BJ (cell line): ENCODE data around the gene CNOT6L. TPM values are rescaled to one million over a fixed set of nuclear protein-coding genes. Genes with fewer than 3 reads are reported as not detected.

ENCODE experiments used
- CTCF ChIA-PET: fragments of 350-600 bp; formaldehyde crosslinking; extraction: SDS; loops from one replicate; lab custom pipeline; 2021; ENCODE audit warnings: antibody characterized with exemption, inconsistent platforms; lab: Yijun Ruan, JAX
- POLR2A ChIA-PET: fragments of 300-600 bp; sonication (Branson Sonifier 250); formaldehyde crosslinking; extraction: SDS; loops from one replicate; lab custom pipeline; 2021; ENCODE audit warnings: antibody characterized with exemption; lab: Charles Lee
- DNase-seq: peaks from one replicate; pipeline ENCODE4 v3.0.0-alpha.2; 2011; ENCODE audit warnings: low read depth
- H3K27me3 ChIP-seq: 2 replicates; pipeline ENCODE4 v1.6.0; 2011; ENCODE audit warnings: low read length; ENCODE audit not compliant: control insufficient read depth, insufficient read depth
- H3K36me3 ChIP-seq: 2 replicates; pipeline ENCODE4 v1.5.1; 2011; ENCODE audit warnings: low read length; ENCODE audit not compliant: control insufficient read depth, insufficient read depth
- H3K4me3 ChIP-seq: 2 replicates; pipeline ENCODE4 v1.5.1; 2011; ENCODE audit warnings: low read depth, mild to moderate bottlenecking, control low read depth, low read length
- CTCF ChIP-seq: IDR thresholded peaks from 2 replicates; pipeline ENCODE4 v1.5.1; 2011; ENCODE audit warnings: low read depth, mild to moderate bottlenecking, control low read depth, inconsistent platforms, low read length, moderate library complexity; ENCODE audit not compliant: insufficient read depth
- polyA plus RNA-seq: library from polyadenylated mRNA; depleted of rRNA; stranded (reverse); fragments of >200 nt; gene quantifications from 2 replicates; pipeline ENCODE4 v1.2.3, GENCODE V29; 2011

CNOT6L gene
- polyA plus RNA-seq, 1 experiment: 6.4 TPM

DNA sequence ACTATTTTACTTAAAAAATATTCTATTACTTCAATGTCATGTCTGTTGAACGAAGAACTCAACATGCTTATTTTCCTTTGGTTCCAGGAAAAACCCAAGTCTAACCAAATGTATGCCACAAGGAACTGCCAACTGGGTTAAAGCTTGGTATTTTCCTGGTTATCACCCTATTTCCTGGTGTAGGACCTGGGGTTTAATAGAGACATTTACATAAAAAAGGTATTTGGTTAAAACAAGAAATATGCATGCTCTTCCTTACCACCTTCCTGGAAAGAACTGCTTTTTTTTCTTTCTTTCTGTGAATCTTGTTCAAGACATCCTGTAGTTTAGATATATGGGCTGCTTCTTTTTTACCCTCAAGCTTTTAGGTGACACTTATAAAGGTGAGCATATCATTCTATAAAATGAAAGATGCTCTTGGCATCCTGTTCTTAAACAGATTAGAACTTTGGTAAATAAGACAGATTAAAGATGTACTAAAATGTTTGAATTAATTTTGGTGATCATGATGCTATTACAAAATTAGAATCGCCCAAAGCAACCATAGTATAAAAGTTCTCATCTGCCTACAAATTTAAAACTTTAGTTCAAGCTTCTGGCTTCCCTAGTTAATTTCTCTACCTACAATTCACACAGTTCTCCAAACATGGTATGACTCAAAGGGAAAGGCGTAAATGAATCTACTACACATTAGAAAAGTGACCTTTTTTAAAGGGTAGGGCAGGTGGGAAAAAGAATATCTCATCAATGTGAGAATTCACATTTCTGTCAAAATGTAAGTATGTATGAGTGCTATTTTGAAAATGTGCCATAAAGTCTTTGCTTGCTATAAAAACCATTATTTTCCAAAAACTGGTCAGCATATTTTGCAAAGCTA is 103.5 kb downstream of the CNOT6L start:
- no peak for DNase-seq
- Histone ChIP-seq H3K4me3 (no peak overlapping the region), H3K27me3 (no peaks in the 10 kb centered on the region), H3K36me3 (no peaks in the 10 kb centered on the region)
- CTCF ChIA-PET: no interaction called here
- no peak for TF ChIP-seq CTCF
- POLR2A ChIA-PET: no interaction called here

GRCh38 chr4:77714514-77714913 is 104.7 kb downstream of the CNOT6L start:
- TF ChIP-seq CTCF: no peak
- no peak for DNase-seq
- ChIA-PET POLR2A (no interaction called here), CTCF (no interaction called here)
- H3K4me3 ChIP-seq: no peak overlapping the region
- no peaks in the 10 kb centered on the region for H3K36me3 ChIP-seq
- no peaks in the 10 kb centered on the region for H3K27me3 ChIP-seq

DNA sequence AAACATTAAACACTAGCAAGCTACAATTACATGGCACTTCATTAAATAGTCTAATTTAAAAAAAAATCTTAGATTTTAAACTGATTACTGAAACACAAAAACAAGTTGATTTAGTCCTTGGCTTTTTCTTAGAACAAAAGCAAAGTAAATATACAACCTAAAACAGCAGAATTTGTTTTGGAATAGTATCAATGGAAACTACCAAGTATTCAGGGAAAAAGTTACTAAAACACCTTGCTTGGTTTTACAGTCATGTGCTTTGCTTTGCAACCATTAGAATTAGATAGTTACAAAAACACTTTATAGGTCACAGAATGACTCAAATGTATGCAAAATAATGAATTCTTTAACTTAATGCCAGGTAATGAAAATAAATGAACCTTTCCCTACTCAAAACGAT is 105.3 kb downstream of the CNOT6L start:
- ChIA-PET CTCF (no interaction called here), POLR2A (no interaction called here)
- H3K4me3 ChIP-seq: no peak overlapping the region
- H3K27me3 ChIP-seq: no peaks in the 10 kb centered on the region
- TF ChIP-seq CTCF: no peak
- H3K36me3 ChIP-seq: no peaks in the 10 kb centered on the region
- no peak for DNase-seq

DNA sequence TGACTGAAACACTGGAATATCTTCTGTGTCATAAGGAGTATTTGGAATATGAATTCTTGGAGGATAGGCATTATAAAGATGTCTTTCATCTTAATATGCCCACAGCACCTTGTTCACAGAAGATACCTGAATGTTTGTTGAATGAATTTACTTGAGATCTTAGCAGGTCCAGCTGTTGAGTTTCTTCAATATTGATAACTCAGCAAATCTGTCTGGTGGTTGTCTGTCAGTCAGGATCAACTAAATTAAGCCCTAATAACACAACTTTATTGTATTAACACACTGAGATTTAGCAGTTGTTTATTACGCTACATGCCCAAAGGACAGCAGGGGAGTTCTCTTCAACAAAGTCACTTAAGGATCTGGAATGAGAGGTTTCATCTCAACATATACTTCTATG is 106.5 kb downstream of the CNOT6L start:
- CTCF ChIA-PET: interaction anchor here (0.9 kb wide), 1 partner anchor 14 kb away, joined by 3 read pairs; no protein-coding TSS in a partner anchor

GRCh38 chr4:77711469-77711868 is 107.7 kb downstream of the CNOT6L start:
- DNase-seq: no peak
- Histone ChIP-seq H3K4me3 (no peak overlapping the region), H3K27me3 (no peaks in the 10 kb centered on the region), H3K36me3 (no peaks in the 10 kb centered on the region)
- ChIA-PET CTCF (no interaction called here), POLR2A (no interaction called here)
- no peak for TF ChIP-seq CTCF

More for the DNA sequence above, 106.5 kb downstream of the CNOT6L start:
- POLR2A ChIA-PET: no interaction called here
- no peaks in the 10 kb centered on the region for H3K36me3 ChIP-seq
- DNase-seq: no peak
- no peak overlapping the region for H3K4me3 ChIP-seq
- TF ChIP-seq CTCF: no peak
- H3K27me3 ChIP-seq: no peaks in the 10 kb centered on the region
